GM23338 (cell line): ENCODE data around the gene NEK6.

Source experiments
- CREB1 ChIP-seq: fragments of 250-450 bp; sonication (Bioruptor Pico); IDR thresholded peaks from 2 replicates; pipeline ENCODE4 v1.5.0; 2020; ENCODE audit warnings: low read depth, mild to moderate bottlenecking, moderate library complexity
- CTCF ChIP-seq, 2 experiments: fragments of 200-600 bp in 1 of 2; sonication (generic) in 1 of 2; conservative IDR thresholded peaks; 2 replicates each; pipeline versions ENCODE4 v1.5.1 to v1.6.1; 2016 to 2017; ENCODE audit warnings: antibody characterized with exemption in 2 of 2, low read depth in 2 of 2, mild to moderate bottlenecking in 2 of 2, moderate library complexity in 1 of 2
- ETS1 ChIP-seq: IDR thresholded peaks from 2 replicates; pipeline ENCODE4 v1.6.1; 2016; ENCODE audit warnings: antibody characterized with exemption
- EZH2 ChIP-seq: fragments of 200-600 bp; sonication (generic); IDR thresholded peaks from one replicate; pipeline ENCODE4 v1.8.0; 2017; ENCODE audit warnings: antibody characterized with exemption, mild to moderate bottlenecking, low read depth; ENCODE audit not compliant: unreplicated experiment
- EZH2phosphoT487 ChIP-seq: fragments of 200-600 bp; sonication (generic); IDR thresholded peaks from one replicate; pipeline ENCODE4 v1.8.1; 2018; ENCODE audit warnings: antibody characterized with exemption; ENCODE audit not compliant: unreplicated experiment
- JUNB ChIP-seq: IDR thresholded peaks from one replicate; pipeline ENCODE4 v1.6.1; 2016; ENCODE audit warnings: antibody characterized with exemption; ENCODE audit not compliant: unreplicated experiment
- NANOG ChIP-seq: IDR thresholded peaks from 2 replicates; pipeline ENCODE4 v1.6.1; 2016; ENCODE audit warnings: antibody characterized with exemption, borderline replicate concordance
- POLR2AphosphoS5 ChIP-seq: IDR thresholded peaks from 2 replicates; pipeline ENCODE4 v1.6.1; 2016; ENCODE audit warnings: antibody characterized with exemption, low read depth
- REST ChIP-seq: IDR thresholded peaks from one replicate; pipeline ENCODE4 v1.6.1; 2018; ENCODE audit warnings: antibody characterized with exemption; ENCODE audit not compliant: unreplicated experiment
- STAT1 ChIP-seq: IDR thresholded peaks from one replicate; pipeline ENCODE4 v1.6.1; 2016; ENCODE audit warnings: antibody characterized with exemption; ENCODE audit not compliant: unreplicated experiment
- ZNF114 ChIP-seq: fragments of 250-450 bp; sonication (Bioruptor Pico); IDR thresholded peaks from 2 replicates; pipeline ENCODE4 v1.5.0; 2020; ENCODE audit warnings: mild to moderate bottlenecking, moderate library complexity

GRCh38 chr9:124248066-124248465 is 9.7 kb upstream of the NEK6 start:
- TF ChIP-seq CTCF (conservative IDR thresholded peaks at IDR 0.05; ENCODE audit: low read depth in 2 of 2) (no peak), POLR2AphosphoS5 (no peak), EZH2phosphoT487 (no peak), EZH2 (no peak), ETS1 (no peak), JUNB (no peak), STAT1 (no peak), REST (no peak), NANOG (no peak), CREB1 (CRISPR knock-in tag) (no peak), ZNF114 (no peak)
